Measurements from ENCODE around the gene CAD. TPM values are rescaled to one million over a fixed set of nuclear protein-coding genes. Genes with fewer than 3 reads are reported as not detected.
"Not testable (repeated sequence)": the region's sequence is repeated elsewhere in the genome, so short reads cannot be mapped to it uniquely, and the experiment has no call there.

Gene CAD
- total RNA-seq, result 100 to 1,000 TPM; 147 to 154 TPM
- 27.0 TPM for polyA plus RNA-seq

DNA sequence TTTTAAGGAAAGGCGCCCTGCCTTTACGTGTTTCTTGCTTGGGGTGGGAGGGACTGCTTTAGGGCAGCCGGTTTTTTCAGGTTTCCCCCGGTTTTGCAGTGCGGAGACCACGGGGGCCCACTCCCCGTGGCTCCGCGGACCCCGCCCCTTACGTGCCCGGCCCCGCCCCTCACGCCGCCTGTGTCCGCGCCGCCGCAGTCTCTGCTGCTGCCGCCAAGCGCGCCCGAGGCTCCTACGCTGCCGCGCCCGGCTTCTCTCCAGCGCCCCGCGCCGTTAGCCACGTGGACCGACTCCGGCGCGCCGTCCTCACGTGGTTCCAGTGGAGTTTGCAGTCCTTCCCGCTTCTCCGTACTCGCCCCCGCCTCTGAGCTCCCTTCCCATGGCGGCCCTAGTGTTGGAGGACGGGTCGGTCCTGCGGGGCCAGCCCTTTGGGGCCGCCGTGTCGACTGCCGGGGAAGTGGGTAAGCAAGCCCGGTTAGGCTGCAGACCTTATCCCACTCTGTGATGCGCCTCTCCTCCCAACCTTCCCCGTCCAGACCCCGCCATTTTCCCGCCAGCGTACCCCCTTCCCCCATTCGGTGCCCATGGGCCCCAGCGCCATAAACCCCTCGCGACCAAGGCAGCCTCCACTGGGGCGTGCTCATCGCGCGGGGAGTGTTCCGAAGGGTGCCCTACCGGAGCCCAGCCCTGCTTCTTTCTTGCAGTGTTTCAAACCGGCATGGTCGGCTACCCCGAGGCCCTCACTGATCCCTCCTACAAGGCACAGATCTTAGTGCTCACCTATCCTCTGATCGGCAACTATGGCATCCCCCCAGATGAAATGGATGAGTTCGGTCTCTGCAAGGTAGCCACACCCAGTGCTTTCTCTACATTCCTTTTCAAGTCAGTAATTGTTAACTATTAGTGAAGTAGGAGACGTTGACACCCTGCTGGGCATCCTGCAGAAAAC, at the start of gene CAD:
CAD (plus strand) TSS at position 197 of the 949 bp plus-strand sequence; CDS start at position 380, 183 bp downstream.
- no peaks in the 10 kb centered on the region for H3K9me3 ChIP-seq (ENCODE audit: low read length)
- CTCF ChIA-PET, result no interaction called here
- POLR2A ChIA-PET, result no interaction called here
- H3K36me3 Mint-ChIP-seq, result peaks cover 0 to 53% (median 13%) of the 10 kb centered on the region in 3 donors
- peak within 1 kb of the TSS; percentile 92 to 97 (median 94) for H3K4me3 Mint-ChIP-seq
- peaks cover 20% of the 10 kb centered on the region for H3K36me3 ChIP-seq (ENCODE audit: insufficient read depth, low read length)
- H3K27me3 Mint-ChIP-seq, result peaks cover 0 to 1% of the 10 kb centered on the region in 2 donors
- peak within 1 kb of the TSS; percentile 70 for H3K27ac ChIP-seq (ENCODE audit: low read depth, low read length)
- H3K9me3 Mint-ChIP-seq, result no peaks in the 10 kb centered on the region
- H3K27ac Mint-ChIP-seq, result peak within 1 kb of the TSS; percentile 87 to 96 (median 94)
- peaks cover 24% of the 10 kb centered on the region for H3K4me1 ChIP-seq (ENCODE audit: insufficient read depth, low read length)
- H3K27me3 ChIP-seq (ENCODE audit: insufficient read depth, low read length, poor library complexity, severe bottlenecking), result no peaks in the 10 kb centered on the region
- peaks cover 38 to 54% (median 46%) of the 10 kb centered on the region in 3 donors for H3K4me1 Mint-ChIP-seq
- H3K4me3 ChIP-seq (ENCODE audit: low read length), result peak within 1 kb of the TSS; percentile 87
- DNase-seq, result peak; percentile 80 to 88 (median 82)

DNA sequence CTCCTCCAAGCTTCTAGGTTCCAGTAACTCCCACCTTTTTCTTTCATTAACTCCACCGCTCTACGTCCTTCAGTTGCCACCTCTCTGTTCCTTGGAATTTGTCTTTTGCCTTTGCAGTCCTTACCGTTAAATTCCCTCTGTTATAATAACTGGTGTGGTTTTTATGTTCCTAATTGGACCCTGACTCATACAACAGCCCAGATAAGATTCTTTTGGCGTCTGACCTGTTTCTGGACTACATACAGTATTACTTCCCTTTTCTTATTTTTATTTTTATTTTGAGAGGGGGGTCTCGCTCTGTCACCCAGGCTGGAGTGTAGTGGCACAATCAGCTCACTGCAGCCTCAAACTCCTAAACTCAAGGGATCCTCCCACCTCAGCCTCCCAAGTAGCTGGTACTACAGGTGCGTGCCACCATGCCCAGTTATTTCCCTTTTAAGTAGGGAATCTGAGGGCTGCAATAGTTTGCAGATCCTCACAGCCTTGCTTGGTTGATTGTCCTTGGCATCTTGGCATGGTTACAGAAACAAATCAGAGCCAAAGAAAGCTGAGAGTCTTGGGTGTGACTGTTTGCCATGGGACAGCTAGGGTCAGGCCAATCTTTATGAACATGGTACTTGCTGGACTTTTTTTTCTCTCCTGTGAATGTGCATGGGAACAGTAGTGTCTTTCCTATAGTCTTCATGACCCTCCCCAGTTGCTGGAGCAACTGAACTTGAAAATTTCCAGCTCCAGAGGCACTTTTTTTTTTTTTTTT, 46.4 kb upstream of the CAD start:
- Histone ChIP-seq H3K4me3 (ENCODE audit: low read length) (no peak overlapping the region), H3K4me1 (ENCODE audit: insufficient read depth, low read length) (peaks cover 5% of the 10 kb centered on the region), H3K36me3 (ENCODE audit: insufficient read depth, low read length) (no peaks in the 10 kb centered on the region), H3K27me3 (ENCODE audit: insufficient read depth, low read length, poor library complexity, severe bottlenecking) (peaks cover 12% of the 10 kb centered on the region), H3K27ac (ENCODE audit: low read depth, low read length) (no peak overlapping the region), H3K9me3 (ENCODE audit: low read length) (no peaks in the 10 kb centered on the region)
- H3K4me3 Mint-ChIP-seq, result peak overlapping the region in 3 of 7 donors; percentile 6 to 21 (median 13)
- no peak overlapping the region for H3K27ac Mint-ChIP-seq
- no peaks in the 10 kb centered on the region for H3K36me3 Mint-ChIP-seq
- no peaks in the 10 kb centered on the region for H3K9me3 Mint-ChIP-seq
- no peak for DNase-seq
- H3K4me1 Mint-ChIP-seq, result peaks cover 2 to 7% (median 4%) of the 10 kb centered on the region in 3 donors
- ChIA-PET POLR2A (no interaction called here), CTCF (interaction anchor here (0.8 to 1.6 kb wide), 10 partner anchors 8 to 513 kb away, joined by 3 to 7 read pairs (median 3); no protein-coding TSS in a partner anchor)
- H3K27me3 Mint-ChIP-seq, result peaks cover 8 to 11% of the 10 kb centered on the region in 2 donors

DNA sequence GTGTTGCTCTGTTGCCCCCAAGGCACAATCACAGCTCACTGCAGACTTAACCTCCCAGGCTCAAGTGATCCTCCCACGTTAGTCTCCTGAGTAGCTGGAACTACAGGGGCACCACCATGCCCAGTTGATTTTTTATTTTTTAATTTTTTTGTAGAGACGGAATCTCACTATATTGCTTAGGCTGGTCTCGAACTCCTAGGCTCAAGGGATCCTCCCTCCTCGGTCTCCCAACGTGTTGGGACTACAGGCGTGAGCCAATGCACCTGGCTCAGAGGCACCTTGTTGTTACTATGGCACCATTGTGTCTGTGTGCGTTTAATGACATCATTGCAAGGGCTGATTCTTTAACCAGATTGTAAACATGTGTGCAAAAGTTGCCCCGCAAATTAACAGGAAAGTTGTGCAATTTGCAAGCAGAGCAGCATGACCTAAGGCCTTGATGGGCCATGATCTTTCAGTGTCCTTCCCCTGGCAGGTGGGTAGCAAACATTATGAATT, 45.8 kb upstream of the CAD start:
- CTCF ChIA-PET, result interaction anchor here (0.8 to 1.6 kb wide), 2 partner anchors 210 to 512 kb away, joined by 3 read pairs; no protein-coding TSS in a partner anchor
- Mint-ChIP-seq H3K36me3 (no peaks in the 10 kb centered on the region), H3K4me3 (no peak overlapping the region), H3K27me3 (peaks cover 12 to 17% of the 10 kb centered on the region in 2 donors), H3K9me3 (no peaks in the 10 kb centered on the region), H3K27ac (no peak overlapping the region), H3K4me1 (peaks cover 2 to 7% (median 4%) of the 10 kb centered on the region in 3 donors)
- no peak overlapping the region for H3K4me3 ChIP-seq (ENCODE audit: low read length)
- H3K27ac ChIP-seq (ENCODE audit: low read depth, low read length), result no peak overlapping the region
- H3K27me3 ChIP-seq (ENCODE audit: insufficient read depth, low read length, poor library complexity, severe bottlenecking), result peaks cover 12% of the 10 kb centered on the region
- POLR2A ChIA-PET, result no interaction called here
- no peaks in the 10 kb centered on the region for H3K36me3 ChIP-seq (ENCODE audit: insufficient read depth, low read length)
- peaks cover 5% of the 10 kb centered on the region for H3K4me1 ChIP-seq (ENCODE audit: insufficient read depth, low read length)
- no peak for DNase-seq
- H3K9me3 ChIP-seq (ENCODE audit: low read length), result no peaks in the 10 kb centered on the region

GRCh38 chr2:27174638-27175037, 42.5 kb upstream of the CAD start:
- POLR2A ChIA-PET, result no interaction called here
- Histone ChIP-seq H3K4me3 (ENCODE audit: low read length) (no peak overlapping the region), H3K27ac (ENCODE audit: low read depth, low read length) (no peak overlapping the region), H3K36me3 (ENCODE audit: insufficient read depth, low read length) (no peaks in the 10 kb centered on the region), H3K27me3 (ENCODE audit: insufficient read depth, low read length, poor library complexity, severe bottlenecking) (peaks cover 12% of the 10 kb centered on the region), H3K9me3 (ENCODE audit: low read length) (no peaks in the 10 kb centered on the region), H3K4me1 (ENCODE audit: insufficient read depth, low read length) (peaks cover 5% of the 10 kb centered on the region)
- Mint-ChIP-seq H3K4me1 (peaks cover 2 to 7% (median 4%) of the 10 kb centered on the region in 3 donors), H3K36me3 (no peaks in the 10 kb centered on the region), H3K27me3 (peaks cover 18 to 31% of the 10 kb centered on the region in 2 donors), H3K9me3 (no peaks in the 10 kb centered on the region), H3K27ac (no peak overlapping the region), H3K4me3 (no peak overlapping the region)
- CTCF ChIA-PET, result interaction anchor here (1.4 to 1.9 kb wide), 2 partner anchors 8 to 213 kb away, joined by 3 to 6 read pairs; no protein-coding TSS in a partner anchor
- DNase-seq, result no peak

DNA sequence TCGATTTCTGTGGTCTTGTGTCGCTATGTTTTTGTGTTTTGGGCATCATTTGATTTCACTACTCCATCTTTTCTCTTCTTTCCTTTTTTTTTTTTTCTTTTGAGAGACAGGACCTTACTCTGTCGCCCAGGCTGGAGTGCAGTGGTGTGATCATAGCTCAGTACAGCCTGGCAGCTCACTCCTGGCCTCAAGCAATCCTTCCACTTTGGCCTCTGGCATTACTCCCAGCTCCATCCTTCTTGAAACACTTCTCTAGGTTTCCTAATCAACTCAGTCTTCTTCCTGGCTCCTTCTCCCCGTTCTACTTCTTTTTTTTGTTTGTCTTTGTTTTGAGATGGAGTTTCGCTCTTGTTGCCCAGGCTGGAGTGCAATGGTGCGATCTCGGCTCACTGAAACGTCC, 41.8 kb upstream of the CAD start:
- H3K4me3 ChIP-seq (ENCODE audit: low read length), result no peak overlapping the region
- Mint-ChIP-seq H3K4me1 (peaks cover 0 to 4% (median 3%) of the 10 kb centered on the region in 3 donors), H3K9me3 (no peaks in the 10 kb centered on the region), H3K4me3 (no peak overlapping the region), H3K27ac (no peak overlapping the region), H3K36me3 (no peaks in the 10 kb centered on the region), H3K27me3 (peaks cover 18 to 36% of the 10 kb centered on the region in 2 donors)
- no peak overlapping the region for H3K27ac ChIP-seq (ENCODE audit: low read depth, low read length)
- H3K36me3 ChIP-seq (ENCODE audit: insufficient read depth, low read length), result no peaks in the 10 kb centered on the region
- ChIA-PET POLR2A (no interaction called here), CTCF (interaction anchor here (1.4 to 1.9 kb wide), 2 partner anchors 9 to 214 kb away, joined by 3 to 6 read pairs; no protein-coding TSS in a partner anchor)
- peaks cover 8% of the 10 kb centered on the region for H3K27me3 ChIP-seq (ENCODE audit: insufficient read depth, low read length, poor library complexity, severe bottlenecking)
- H3K4me1 ChIP-seq (ENCODE audit: insufficient read depth, low read length), result no peaks in the 10 kb centered on the region
- DNase-seq, result no peak
- no peaks in the 10 kb centered on the region for H3K9me3 ChIP-seq (ENCODE audit: low read length)

DNA sequence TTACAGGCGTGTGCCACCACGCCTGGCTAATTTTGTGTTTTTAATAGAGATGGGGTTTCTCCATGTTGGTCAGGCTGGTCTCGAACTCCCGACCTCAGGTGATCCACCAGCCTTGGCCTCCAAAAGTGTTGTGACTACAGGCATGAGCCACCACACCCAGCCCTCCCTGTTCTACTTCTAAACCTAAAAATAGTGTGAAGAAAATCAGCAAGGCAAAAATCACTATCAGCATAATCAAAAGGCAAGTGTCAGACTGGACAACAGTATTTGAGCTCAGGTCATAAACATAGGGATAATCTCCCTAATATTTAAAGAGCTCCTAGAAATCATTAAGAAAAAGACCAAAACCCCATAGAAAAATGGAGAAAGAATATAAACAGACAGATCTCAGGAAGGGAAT, 41.4 kb upstream of the CAD start:
- H3K4me3 Mint-ChIP-seq; H3K27ac Mint-ChIP-seq; H3K9me3 Mint-ChIP-seq; POLR2A ChIA-PET; H3K9me3 ChIP-seq (ENCODE audit: low read length); H3K4me3 ChIP-seq (ENCODE audit: low read length); H3K27ac ChIP-seq (ENCODE audit: low read depth, low read length); H3K4me1 Mint-ChIP-seq; H3K4me1 ChIP-seq (ENCODE audit: insufficient read depth, low read length); DNase-seq; H3K36me3 Mint-ChIP-seq; H3K27me3 ChIP-seq (ENCODE audit: insufficient read depth, low read length, poor library complexity, severe bottlenecking); H3K36me3 ChIP-seq (ENCODE audit: insufficient read depth, low read length): not testable (repeated sequence)
- peaks cover 19 to 40% of the 10 kb centered on the region in 2 donors for H3K27me3 Mint-ChIP-seq
- CTCF ChIA-PET, result interaction anchor here (1.4 to 1.9 kb wide), 2 partner anchors 9 to 214 kb away, joined by 3 to 6 read pairs; no protein-coding TSS in a partner anchor

- Histone ChIP-seq H3K4me3 (ENCODE audit: low read length) (no peak overlapping the region), H3K27me3 (ENCODE audit: insufficient read depth, low read length, poor library complexity, severe bottlenecking) (no peaks in the 10 kb centered on the region), H3K36me3 (ENCODE audit: insufficient read depth, low read length) (no peaks in the 10 kb centered on the region), H3K4me1 (ENCODE audit: insufficient read depth, low read length) (no peaks in the 10 kb centered on the region), H3K27ac (ENCODE audit: low read depth, low read length) (no peak overlapping the region), H3K9me3 (ENCODE audit: low read length) (no peaks in the 10 kb centered on the region)
- peaks cover 22 to 51% of the 10 kb centered on the region in 2 donors for H3K27me3 Mint-ChIP-seq
- H3K4me3 Mint-ChIP-seq, result no peak overlapping the region
- ChIA-PET POLR2A (no interaction called here), CTCF (interaction anchor here (1.6 kb wide), 1 partner anchor 8 kb away, joined by 5 read pairs; no protein-coding TSS in a partner anchor)
- H3K9me3 Mint-ChIP-seq, result no peaks in the 10 kb centered on the region
- DNase-seq, result no peak
- H3K27ac Mint-ChIP-seq, result no peak overlapping the region
- H3K36me3 Mint-ChIP-seq, result no peaks in the 10 kb centered on the region
- no peaks in the 10 kb centered on the region for H3K4me1 Mint-ChIP-seq
These were observed 39.5 kb upstream of the CAD start for GRCh38 chr2:27177441-27178351.

Data from CD8-positive, alpha-beta memory T cell (primary cell).